Esophagus squamous epithelium (tissue), 5 donors: ENCODE results near the gene STK38L. TPM values are rescaled to one million over a fixed set of nuclear protein-coding genes. Genes with fewer than 3 reads are reported as not detected.
A peak's percentile ranks its signal among the peaks of the same experiment; 100 is the strongest.

Experiments
- DNase-seq: peaks from one replicate; lab custom pipeline; 2025; lab: John Stamatoyannopoulos, UW
- H3K27ac ChIP-seq, 4 donors: fragments of 200-600 bp; sonication (generic); one replicate each; pipeline ENCODE4 v1.5.1; 2016 to 2019; ENCODE audit warnings: mild to moderate bottlenecking in 1 of 4
- H3K27me3 ChIP-seq, 4 donors: fragments of 200-600 bp; sonication (generic); 1 replicate in 3 of 4; 2 replicates in 1 of 4; pipeline versions ENCODE4 v1.5.1 to v1.6.0; 2017 to 2021; ENCODE audit warnings: antibody characterized with exemption in 1 of 4
- H3K36me3 ChIP-seq, 3 donors: fragments of 200-600 bp; sonication (generic); one replicate each; pipeline ENCODE4 v1.5.1; 2016 to 2019
- H3K4me1 ChIP-seq, 3 donors: fragments of 200-600 bp; sonication (generic); one replicate each; pipeline ENCODE4 v1.5.1; 2017 to 2019
- H3K4me3 ChIP-seq, 4 donors: fragments of 200-600 bp; sonication (generic); 1 replicate in 3 of 4; 2 replicates in 1 of 4; pipeline ENCODE4 v1.5.1; 2016 to 2019; ENCODE audit warnings: mild to moderate bottlenecking in 2 of 4, moderate library complexity in 1 of 4
- H3K9me3 ChIP-seq, 3 donors: fragments of 200-600 bp; sonication (generic); one replicate each; pipeline ENCODE4 v1.5.1; 2016 to 2019
- CTCF ChIP-seq, 6 experiments: fragments of 450-650 bp in 4 of 6; fragments of 200-600 bp in 2 of 6; sonication (generic) in 2 of 6; IDR thresholded peaks; one replicate each; pipeline ENCODE4 v1.5.1; 2016 to 2019; ENCODE audit warnings: antibody characterized with exemption in 6 of 6, mild to moderate bottlenecking in 4 of 6, moderate library complexity in 4 of 6
- POLR2A ChIP-seq, 4 donors: fragments of 450-650 bp; IDR thresholded peaks; one replicate each; pipeline ENCODE4 v1.6.1; 2017; ENCODE audit warnings: antibody characterized with exemption in 4 of 4, mild to moderate bottlenecking in 4 of 4, moderate library complexity in 3 of 4
- WGBS, 2 donors: methylation state at CpG; one replicate each; pipeline ENCODE4 v1.1.5; 2018; 5-methylcytosine and 5-hydroxymethylcytosine counted together
- intact Hi-C: fragments of 100-400 bp; cut with DNase I; formaldehyde crosslinking; loops from one replicate; pipeline ENCODE4 v1.15.0; 2022
- total RNA-seq, 4 donors: library from RNA; depleted of rRNA; stranded (reverse); fragments of >200 nt; gene quantifications; one replicate each; pipeline ENCODE4 v1.1.0, GENCODE V29; 2016
- donor health status: DM: yes; HTN: yes; CAD: no.

Gene STK38L
- total RNA-seq, 4 donors from 2014 or later, result 15.6 to 53.2 (median 28.0) TPM

- no peaks in the 10 kb centered on the region for H3K27me3 ChIP-seq
- H3K4me1 ChIP-seq, result peaks cover 7 to 87% (median 30%) of the 10 kb centered on the region in 3 donors
- no peak overlapping the region for H3K4me3 ChIP-seq
- H3K9me3 ChIP-seq, result no peaks in the 10 kb centered on the region
- WGBS, 2 donors, result 81 to 94% methylated on average over 1 of the region's 1 CpG
- TF ChIP-seq CTCF (IDR thresholded peaks at IDR 0.05), result no peak
- TF ChIP-seq POLR2A (IDR thresholded peaks at IDR 0.05), result no peak
- H3K27ac ChIP-seq, result peak overlapping the region in 3 of 4 donors; percentile 57 to 81 (median 60)
- DNase-seq, result no peak
- no peaks in the 10 kb centered on the region for H3K36me3 ChIP-seq
- intact Hi-C loops, result no loop called here
These were observed 94.4 kb downstream of the STK38L start for GRCh38 chr12:27338473-27338872.

GRCh38 chr12:27340971-27341370 is 96.9 kb downstream of the STK38L start:
- 23 to 42% methylated on average over 3 of the region's 3 CpGs for WGBS, 2 donors
- Histone ChIP-seq H3K36me3 (no peaks in the 10 kb centered on the region), H3K9me3 (no peaks in the 10 kb centered on the region), H3K4me1 (peaks cover 10 to 86% (median 27%) of the 10 kb centered on the region in 3 donors), H3K27ac (peak overlapping the region in 2 of 4 donors; percentile 7 to 83), H3K27me3 (no peaks in the 10 kb centered on the region), H3K4me3 (no peak overlapping the region)
- TF ChIP-seq CTCF (IDR thresholded peaks at IDR 0.05) (peak in 1 of 6 experiments; percentile 0), POLR2A (IDR thresholded peaks at IDR 0.05) (no peak)
- intact Hi-C loops, result no loop called here
- no peak for DNase-seq

GRCh38 chr12:27342536-27342935 is 98.5 kb downstream of the STK38L start:
- peaks cover 10 to 79% (median 22%) of the 10 kb centered on the region in 3 donors for H3K4me1 ChIP-seq
- intact Hi-C loops, result no loop called here
- no peaks in the 10 kb centered on the region for H3K36me3 ChIP-seq
- H3K27me3 ChIP-seq, result no peaks in the 10 kb centered on the region
- no peak for DNase-seq
- H3K27ac ChIP-seq, result peak overlapping the region in 2 of 4 donors; percentile 32 to 83
- TF ChIP-seq POLR2A (IDR thresholded peaks at IDR 0.05) (no peak), CTCF (IDR thresholded peaks at IDR 0.05) (no peak)
- 83 to 91% methylated on average over 2 of the region's 2 CpGs for WGBS, 2 donors
- H3K9me3 ChIP-seq, result no peaks in the 10 kb centered on the region
- H3K4me3 ChIP-seq, result no peak overlapping the region

- 37 to 46% methylated on average over 5 of the region's 5 CpGs for WGBS, 2 donors
- Histone ChIP-seq H3K27ac (peak overlapping the region; percentile 65 to 83 (median 76)), H3K9me3 (no peaks in the 10 kb centered on the region), H3K4me3 (no peak overlapping the region), H3K36me3 (no peaks in the 10 kb centered on the region), H3K4me1 (peaks cover 4 to 75% (median 19%) of the 10 kb centered on the region in 3 donors), H3K27me3 (no peaks in the 10 kb centered on the region)
- DNase-seq, result no peak
- TF ChIP-seq POLR2A (IDR thresholded peaks at IDR 0.05) (no peak), CTCF (IDR thresholded peaks at IDR 0.05) (no peak)
- intact Hi-C loops, result no loop called here
These were observed 99.3 kb downstream of the STK38L start for GRCh38 chr12:27343255-27344000.

- Histone ChIP-seq H3K4me3 (no peak overlapping the region), H3K36me3 (no peaks in the 10 kb centered on the region), H3K4me1 (peaks cover 3 to 73% (median 19%) of the 10 kb centered on the region in 3 donors), H3K27me3 (no peaks in the 10 kb centered on the region), H3K27ac (peak overlapping the region; percentile 65 to 83 (median 76)), H3K9me3 (no peaks in the 10 kb centered on the region)
- intact Hi-C loops, result no loop called here
- TF ChIP-seq POLR2A (IDR thresholded peaks at IDR 0.05), result no peak
- TF ChIP-seq CTCF (IDR thresholded peaks at IDR 0.05), result no peak
- no peak for DNase-seq
- 53 to 54% methylated on average over 2 of the region's 2 CpGs for WGBS, 2 donors
These were observed 100.2 kb downstream of the STK38L start for GRCh38 chr12:27344246-27344645.
